ENCODE measurements around the gene FRMD7. TPM values are rescaled to one million over a fixed set of nuclear protein-coding genes. Genes with fewer than 3 reads are reported as not detected.

FRMD7 gene
- total and polyA plus RNA-seq, 2 of the 13 experiments (the other 11 are each of a cell fraction or from before 2014, with no cell fraction given), result 0.04 TPM; not detected in 1

- CTCF ChIA-PET (ENCODE audit: low intra/inter-chr PET ratio, low total read pairs), result no interaction called here
- BruUV-seq (replicated peaks), result no TSS peak
- in situ Hi-C loops (cut with HindIII; ENCODE audit: extremely low pct_ligation_motif_present, low pct_unique_long_range_greater_than_20kb) (no loop called here), intact Hi-C loops (cut with micrococcal nuclease; ENCODE audit: unreplicated experiment) (no loop called here)
- Histone ChIP-seq H3K9me3 (ENCODE audit: low read length) (no peaks in the 10 kb centered on the region), H3K4me3 (replicated peaks in 1 of 3; ENCODE audit: insufficient read depth in 1 of 3, low read depth in 2 of 3, low read length in 3 of 3) (no peak overlapping the region), H3K27me3 (ENCODE audit: control insufficient read depth in 1 of 2, insufficient read depth in 2 of 2, low read length in 2 of 2) (no peaks in the 10 kb centered on the region), H3K79me2 (ENCODE audit: insufficient read depth, low read length) (no peaks in the 10 kb centered on the region), H3K4me2 (ENCODE audit: low read depth, low read length) (no peak overlapping the region), H3K27ac (ENCODE audit: extremely low read length, insufficient read depth, low read length) (no peak overlapping the region), H2AFZ (ENCODE audit: low read length) (no peak overlapping the region), H3K9ac (ENCODE audit: insufficient read depth, low read depth, low read length) (no peak overlapping the region), H3K36me3 (replicated peaks in 1 of 2; ENCODE audit: control insufficient read depth in 1 of 2, insufficient read depth in 2 of 2, low read length in 2 of 2) (no peaks in the 10 kb centered on the region), H3K4me1 (ENCODE audit: insufficient read depth, low read length) (no peaks in the 10 kb centered on the region), H4K20me1 (ENCODE audit: insufficient read depth, low read length) (no peaks in the 10 kb centered on the region)
- POLR2A ChIA-PET, result no interaction called here
- no peak for DNase-seq (ENCODE audit: low spot score)
- no peak for FAIRE-seq
- WGBS (ENCODE audit: low lambda C conversion rate), result 17% methylated on average over 5 of the region's 5 CpGs
- TF ChIP-seq ELF1 (CRISPR knock-in tag; IDR thresholded peaks at IDR 0.05) (no peak), MAFF (IDR thresholded peaks at IDR 0.05; ENCODE audit: low read depth, low read length) (no peak), EED (CRISPR knock-in tag; IDR thresholded peaks at IDR 0.05) (no peak), ZNF562 (CRISPR knock-in tag; IDR thresholded peaks at IDR 0.05; ENCODE audit: borderline replicate concordance) (no peak), E2F5 (CRISPR knock-in tag; conservative IDR thresholded peaks at IDR 0.05) (no peak), IKZF4 (CRISPR knock-in tag; IDR thresholded peaks at IDR 0.05; ENCODE audit: borderline replicate concordance, low read depth, not compliant biosample characterization) (no peak), ZBTB4 (CRISPR knock-in tag; IDR thresholded peaks at IDR 0.05; ENCODE audit: borderline replicate concordance) (no peak), ZNF468 (CRISPR knock-in tag; IDR thresholded peaks at IDR 0.05) (no peak), HMGXB3 (CRISPR knock-in tag; IDR thresholded peaks at IDR 0.05; ENCODE audit: borderline replicate concordance) (no peak), POGK (CRISPR knock-in tag; conservative IDR thresholded peaks at IDR 0.05) (no peak), KDM3A (CRISPR knock-in tag; IDR thresholded peaks at IDR 0.05; ENCODE audit: low read depth) (no peak)
- no peak for ATAC-seq
Measured at GRCh38 chrX:132115792-132116191, 12.0 kb downstream of the FRMD7 start.
